Liver (tissue), 9 donors: ENCODE data around the gene SLC16A7. TPM values are rescaled to one million over a fixed set of nuclear protein-coding genes. Genes with fewer than 3 reads are reported as not detected.

ENCODE experiments used
- DNase-seq: peaks from one replicate; pipeline ENCODE4 v3.0.0-alpha.2; 2017; ENCODE audit warnings: low spot score
- H3K27ac ChIP-seq, 2 donors: one replicate each; pipeline ENCODE4 v1.7.0; 2013; ENCODE audit warnings: inconsistent platforms in 2 of 2, low read length in 2 of 2, control low read depth in 1 of 2, low read depth in 1 of 2, mild to moderate bottlenecking in 1 of 2
- H3K27me3 ChIP-seq, 4 donors: one replicate each; pipeline versions ENCODE4 v1.6.1 to v1.7.0; 2013; ENCODE audit warnings: low read length in 3 of 4, inconsistent platforms in 1 of 4, mild to moderate bottlenecking in 1 of 4, moderate library complexity in 1 of 4; ENCODE audit not compliant: control insufficient read depth in 4 of 4, insufficient read depth in 4 of 4
- H3K36me3 ChIP-seq, 4 donors: one replicate each; pipeline versions ENCODE4 v1.6.1 to v1.7.0; 2013; ENCODE audit warnings: low read length in 3 of 4, mild to moderate bottlenecking in 3 of 4, low read depth in 1 of 4, moderate library complexity in 1 of 4; ENCODE audit not compliant: control insufficient read depth in 4 of 4, insufficient read depth in 3 of 4
- H3K4me1 ChIP-seq, 4 donors: one replicate each; pipeline versions ENCODE4 v1.6.1 to v1.7.0; 2013; ENCODE audit warnings: low read length in 3 of 4, mild to moderate bottlenecking in 3 of 4, moderate library complexity in 1 of 4; ENCODE audit not compliant: control insufficient read depth in 4 of 4, insufficient read depth in 4 of 4
- H3K4me3 ChIP-seq, 3 donors: one replicate each; pipeline versions ENCODE4 v1.6.1 to v1.7.0; 2013; ENCODE audit warnings: low read length in 3 of 3, control low read depth in 1 of 3, low read depth in 1 of 3, mild to moderate bottlenecking in 1 of 3
- H3K9ac ChIP-seq, 2 donors: one replicate each; pipeline ENCODE4 v1.7.0; 2013; ENCODE audit warnings: low read length in 2 of 2, mild to moderate bottlenecking in 2 of 2, moderate library complexity in 2 of 2, control low read depth in 1 of 2, low read depth in 1 of 2
- H3K9me3 ChIP-seq, 4 donors: one replicate each; pipeline versions ENCODE4 v1.6.1 to v1.7.0; 2013; ENCODE audit warnings: low read length in 3 of 4; ENCODE audit not compliant: control insufficient read depth in 4 of 4
- CTCF ChIP-seq: fragments of 150-350 bp; IDR thresholded peaks from 2 replicates; pipeline ENCODE4 v1.5.1; 2017; ENCODE audit warnings: improper control_type of control experiment, low read depth, low read length; ENCODE audit not compliant: missing input control
- EGR1 ChIP-seq, 2 donors: IDR thresholded peaks; 2 replicates each; pipeline ENCODE4 v1.6.1; 2016 to 2018; ENCODE audit warnings: antibody characterized with exemption in 2 of 2, low read depth in 2 of 2
- FOXA1 ChIP-seq: IDR thresholded peaks from 2 replicates; pipeline ENCODE4 v1.6.1; 2016; ENCODE audit warnings: antibody characterized with exemption
- FOXA2 ChIP-seq: IDR thresholded peaks from 2 replicates; pipeline ENCODE4 v1.6.1; 2016; ENCODE audit warnings: antibody characterized with exemption
- GABPA ChIP-seq, 2 donors: IDR thresholded peaks in 1 of 2; conservative IDR thresholded peaks in 1 of 2; 2 replicates each; pipeline ENCODE4 v1.6.1; 2016; ENCODE audit warnings: antibody characterized with exemption in 2 of 2, mild to moderate bottlenecking in 1 of 2, moderate library complexity in 1 of 2
- HNF4A ChIP-seq, 2 donors: conservative IDR thresholded peaks; 2 replicates each; pipeline ENCODE4 v1.6.1; 2016; ENCODE audit warnings: antibody characterized with exemption in 2 of 2, mild to moderate bottlenecking in 2 of 2
- HNF4G ChIP-seq: IDR thresholded peaks from 2 replicates; pipeline ENCODE4 v1.6.1; 2016; ENCODE audit warnings: antibody characterized with exemption
- JUND ChIP-seq, 2 donors: IDR thresholded peaks; 2 replicates each; pipeline ENCODE4 v1.6.1; 2016; ENCODE audit warnings: antibody characterized with exemption in 2 of 2
- NR2F2 ChIP-seq: IDR thresholded peaks from 2 replicates; pipeline ENCODE4 v1.6.1; 2016; ENCODE audit warnings: antibody characterized with exemption
- RAD21 ChIP-seq, 2 donors: IDR thresholded peaks; 2 replicates each; pipeline ENCODE4 v1.6.1; 2016; ENCODE audit warnings: antibody characterized with exemption in 2 of 2, mild to moderate bottlenecking in 2 of 2
- RXRA ChIP-seq, 2 donors: IDR thresholded peaks; 2 replicates each; pipeline ENCODE4 v1.6.1; 2017 to 2018; ENCODE audit warnings: antibody characterized with exemption in 2 of 2, mild to moderate bottlenecking in 1 of 2
- SP1 ChIP-seq: IDR thresholded peaks from 2 replicates; pipeline ENCODE4 v1.6.1; 2018; ENCODE audit warnings: antibody characterized with exemption, mild to moderate bottlenecking
- TAF1 ChIP-seq: conservative IDR thresholded peaks from 2 replicates; pipeline ENCODE4 v1.6.1; 2016; ENCODE audit warnings: antibody characterized with exemption, mild to moderate bottlenecking
- YY1 ChIP-seq: IDR thresholded peaks from 2 replicates; pipeline ENCODE4 v1.6.1; 2016; ENCODE audit warnings: antibody characterized with exemption, mild to moderate bottlenecking
- ZBTB33 ChIP-seq: IDR thresholded peaks from 2 replicates; pipeline ENCODE4 v1.6.1; 2016; ENCODE audit warnings: antibody characterized with exemption
- WGBS: extraction: QIAGEN DNeasy Blood & Tissue Kit; methylation state at CpG from one replicate; pipeline ENCODE4 v1.1.7; 2013; 5-methylcytosine and 5-hydroxymethylcytosine counted together
- polyA plus RNA-seq, 2 donors: library from polyadenylated mRNA; stranded (reverse) in 1 of 2; unstranded in 1 of 2; fragments of 200-250 nt in 1 of 2; fragments of >200 nt in 1 of 2; fragmentation: Nextera tagmentation in 1 of 2; extraction: Ambion mirVana in 1 of 2; gene quantifications; one replicate each; pipeline versions ENCODE4 v1.2.1 to v1.2.3, GENCODE V29; 2013 to 2015
- total RNA-seq, 2 donors: library from RNA; depleted of rRNA; stranded (reverse); fragments of >200 nt; gene quantifications; one replicate each; pipeline ENCODE4 v1.2.3, GENCODE V29; 2014
- TF ChIP-seq, protein P1 (sequence below): IDR thresholded peaks from 2 replicates; pipeline ENCODE4 v1.6.1; 2016; ENCODE audit warnings: antibody characterized with exemption
- TF ChIP-seq, protein P2 (sequence below): IDR thresholded peaks from 2 replicates; pipeline ENCODE4 v1.6.1; 2016; ENCODE audit warnings: antibody characterized with exemption, mild to moderate bottlenecking
- TF ChIP-seq, protein P3 (sequence below): IDR thresholded peaks from 2 replicates; pipeline ENCODE4 v1.6.1; 2016; ENCODE audit warnings: antibody characterized with exemption
- donor health status: healthy.
- donor health status: healthy.
- donor health status: healthy.
- donor health status: healthy.
- donor health status: healthy.

Gene SLC16A7
- total and polyA plus RNA-seq, 4 donors, result 3.0 to 24.0 (median 12.1) TPM

DNA sequence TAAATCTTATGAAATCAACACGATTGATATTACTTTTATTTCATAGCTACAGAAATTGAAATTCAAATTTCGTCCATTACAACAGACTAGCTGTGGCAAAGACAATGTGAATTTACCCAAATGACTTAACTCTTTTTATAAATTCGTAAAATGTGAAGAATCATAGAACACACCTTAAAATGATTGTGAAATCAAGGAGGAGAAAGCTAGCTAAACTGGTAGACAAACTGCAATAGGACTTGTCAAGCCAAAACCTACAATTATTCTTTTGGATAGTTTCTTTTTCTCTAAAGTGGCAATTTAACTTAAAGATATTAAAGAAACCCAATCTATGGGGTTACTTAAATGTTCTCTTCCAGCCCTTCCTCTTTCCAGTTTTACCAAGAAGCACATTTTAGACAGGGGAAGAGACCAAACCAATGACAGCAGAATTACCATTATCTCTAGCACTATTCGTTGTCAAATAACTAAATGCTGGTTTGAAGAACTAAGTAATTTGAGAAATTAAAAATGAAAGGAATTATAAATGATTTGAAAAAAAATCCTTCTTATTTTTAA is 807 bp upstream of the SLC16A7 start:
- WGBS, result 63% methylated on average over 4 of the region's 4 CpGs
- Histone ChIP-seq H3K36me3 (no peaks in the 10 kb centered on the region), H3K9me3 (no peaks in the 10 kb centered on the region), H3K4me1 (peaks cover 0 to 12% (median 6%) of the 10 kb centered on the region in 4 donors), H3K27ac (peak overlapping the region in 1 of 2 donors; percentile 62), H3K4me3 (peak overlapping the region; percentile 57 to 96 (median 93)), H3K9ac (peak overlapping the region in 1 of 2 donors; percentile 99), H3K27me3 (no peaks in the 10 kb centered on the region)
- no peak for DNase-seq
- TF ChIP-seq JUND (IDR thresholded peaks at IDR 0.05), result no peak
- no peak for TF ChIP-seq HNF4G
- no peak for TF ChIP-seq NR2F2
- TF ChIP-seq, protein P1, sequence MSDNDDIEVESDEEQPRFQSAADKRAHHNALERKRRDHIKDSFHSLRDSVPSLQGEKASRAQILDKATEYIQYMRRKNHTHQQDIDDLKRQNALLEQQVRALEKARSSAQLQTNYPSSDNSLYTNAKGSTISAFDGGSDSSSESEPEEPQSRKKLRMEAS, result no peak
- no peak for TF ChIP-seq RXRA (IDR thresholded peaks at IDR 0.05)
- no peak for TF ChIP-seq EGR1 (IDR thresholded peaks at IDR 0.05; ENCODE audit: low read depth in 2 of 2)
- TF ChIP-seq FOXA1, result no peak
- no peak for TF ChIP-seq ZBTB33

DNA sequence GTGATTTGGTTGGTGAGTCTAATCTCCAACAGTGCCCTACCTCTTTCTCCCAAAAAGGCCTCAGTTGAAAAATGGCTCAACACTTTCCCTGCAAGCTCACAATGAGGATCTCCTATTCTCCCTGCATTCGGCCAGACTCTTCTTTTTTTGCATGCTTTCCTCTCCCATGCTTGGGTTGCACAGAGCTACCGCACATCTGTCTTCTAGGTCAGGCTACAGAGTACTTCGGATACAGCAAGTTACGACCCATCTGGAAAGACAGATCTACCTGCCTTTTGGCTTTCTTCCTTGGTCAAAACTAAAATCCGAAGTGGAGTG is 305 bp upstream of the SLC16A7 start:
- no peak for TF ChIP-seq NR2F2
- TF ChIP-seq FOXA2, result no peak
- peak in 1 of 2 donors; percentile 34 for TF ChIP-seq HNF4A (conservative IDR thresholded peaks at IDR 0.05)
- peak overlapping the region; percentile 62 to 69 for H3K27ac ChIP-seq
- DNase-seq, result no peak
- H3K4me1 ChIP-seq, result peaks cover 0 to 12% (median 6%) of the 10 kb centered on the region in 4 donors
- WGBS, result under 1% methylated on average over 5 of the region's 5 CpGs
- peak overlapping the region; percentile 68 to 99 for H3K9ac ChIP-seq
- no peaks in the 10 kb centered on the region for H3K9me3 ChIP-seq
- peak overlapping the region; percentile 57 to 96 (median 93) for H3K4me3 ChIP-seq
- no peaks in the 10 kb centered on the region for H3K27me3 ChIP-seq
- no peaks in the 10 kb centered on the region for H3K36me3 ChIP-seq

- Histone ChIP-seq H3K36me3 (no peaks in the 10 kb centered on the region), H3K27me3 (no peaks in the 10 kb centered on the region), H3K9ac (peak overlapping the region in 1 of 2 donors; percentile 8), H3K4me1 (peaks cover 0 to 12% (median 6%) of the 10 kb centered on the region in 4 donors), H3K27ac (peak overlapping the region; percentile 89 to 93), H3K9me3 (no peaks in the 10 kb centered on the region), H3K4me3 (peak overlapping the region in 2 of 3 donors; percentile 57 to 93)
- peak; percentile 40 for DNase-seq
- 31% methylated on average over 2 of the region's 2 CpGs for WGBS
- TF ChIP-seq TAF1 (peak; percentile 86), HNF4A (conservative IDR thresholded peaks at IDR 0.05) (peak; percentile 47 to 66), CTCF (no peak), FOXA2 (no peak), RXRA (IDR thresholded peaks at IDR 0.05) (peak; percentile 58 to 94), HNF4G (no peak), YY1 (peak; percentile 52), SP1 (peak; percentile 80), EGR1 (IDR thresholded peaks at IDR 0.05; ENCODE audit: low read depth in 2 of 2) (no peak), FOXA1 (no peak), RAD21 (IDR thresholded peaks at IDR 0.05) (peak; percentile 24 to 68), GABPA (IDR thresholded peaks at IDR 0.05 in 1 of 2, conservative IDR thresholded peaks at IDR 0.05 in 1 of 2) (no peak), NR2F2 (no peak)
- TF ChIP-seq, protein P2, sequence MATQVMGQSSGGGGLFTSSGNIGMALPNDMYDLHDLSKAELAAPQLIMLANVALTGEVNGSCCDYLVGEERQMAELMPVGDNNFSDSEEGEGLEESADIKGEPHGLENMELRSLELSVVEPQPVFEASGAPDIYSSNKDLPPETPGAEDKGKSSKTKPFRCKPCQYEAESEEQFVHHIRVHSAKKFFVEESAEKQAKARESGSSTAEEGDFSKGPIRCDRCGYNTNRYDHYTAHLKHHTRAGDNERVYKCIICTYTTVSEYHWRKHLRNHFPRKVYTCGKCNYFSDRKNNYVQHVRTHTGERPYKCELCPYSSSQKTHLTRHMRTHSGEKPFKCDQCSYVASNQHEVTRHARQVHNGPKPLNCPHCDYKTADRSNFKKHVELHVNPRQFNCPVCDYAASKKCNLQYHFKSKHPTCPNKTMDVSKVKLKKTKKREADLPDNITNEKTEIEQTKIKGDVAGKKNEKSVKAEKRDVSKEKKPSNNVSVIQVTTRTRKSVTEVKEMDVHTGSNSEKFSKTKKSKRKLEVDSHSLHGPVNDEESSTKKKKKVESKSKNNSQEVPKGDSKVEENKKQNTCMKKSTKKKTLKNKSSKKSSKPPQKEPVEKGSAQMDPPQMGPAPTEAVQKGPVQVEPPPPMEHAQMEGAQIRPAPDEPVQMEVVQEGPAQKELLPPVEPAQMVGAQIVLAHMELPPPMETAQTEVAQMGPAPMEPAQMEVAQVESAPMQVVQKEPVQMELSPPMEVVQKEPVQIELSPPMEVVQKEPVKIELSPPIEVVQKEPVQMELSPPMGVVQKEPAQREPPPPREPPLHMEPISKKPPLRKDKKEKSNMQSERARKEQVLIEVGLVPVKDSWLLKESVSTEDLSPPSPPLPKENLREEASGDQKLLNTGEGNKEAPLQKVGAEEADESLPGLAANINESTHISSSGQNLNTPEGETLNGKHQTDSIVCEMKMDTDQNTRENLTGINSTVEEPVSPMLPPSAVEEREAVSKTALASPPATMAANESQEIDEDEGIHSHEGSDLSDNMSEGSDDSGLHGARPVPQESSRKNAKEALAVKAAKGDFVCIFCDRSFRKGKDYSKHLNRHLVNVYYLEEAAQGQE, result no peak
- TF ChIP-seq, protein P3, sequence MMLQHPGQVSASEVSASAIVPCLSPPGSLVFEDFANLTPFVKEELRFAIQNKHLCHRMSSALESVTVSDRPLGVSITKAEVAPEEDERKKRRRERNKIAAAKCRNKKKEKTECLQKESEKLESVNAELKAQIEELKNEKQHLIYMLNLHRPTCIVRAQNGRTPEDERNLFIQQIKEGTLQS, result peak; percentile 95
- TF ChIP-seq, protein P1, result peak; percentile 10
Measured at GRCh38 chr12:59597385-59597781, 1.6 kb downstream of the SLC16A7 start.
